GM12801 (cell line): Measurements from ENCODE around the gene LMBR1.

Experiments
- CTCF ChIP-seq: IDR thresholded peaks from one replicate; pipeline ENCODE4 v1.5.1; 2011; ENCODE audit warnings: control low read depth; ENCODE audit not compliant: insufficient read length; ENCODE audit errors: extremely low read depth

Gene LMBR1

GRCh38 chr7:156764016-156764669, 128.8 kb downstream of the LMBR1 start:
- no peak for TF ChIP-seq CTCF

GRCh38 chr7:156759579-156760202, 133.3 kb downstream of the LMBR1 start:
- no peak for TF ChIP-seq CTCF

GRCh38 chr7:156759143-156759542, 133.8 kb downstream of the LMBR1 start:
- TF ChIP-seq CTCF = no peak

- no peak for TF ChIP-seq CTCF
Measured at GRCh38 chr7:156754201-156754600, 138.8 kb downstream of the LMBR1 start.

- no peak for TF ChIP-seq CTCF
Measured at GRCh38 chr7:156753630-156754029, 139.4 kb downstream of the LMBR1 start.

- no peak for TF ChIP-seq CTCF
Measured at GRCh38 chr7:156753229-156753560, 139.8 kb downstream of the LMBR1 start.

- TF ChIP-seq CTCF = no peak
Measured at GRCh38 chr7:156752367-156753228, 140.4 kb downstream of the LMBR1 start.
